Activated CD8-positive, alpha-beta memory T cell treated with anti-CD3 and anti-CD28 coated beads, Interleukin-2, amount 50 U/mL, for 4 hours (primary cell): ENCODE results near the gene NOLC1.

Source experiments
- DNase-seq: peaks from one replicate; pipeline ENCODE4 v3.0.0-alpha.2; 2020

Gene NOLC1

GRCh38 chr10:102122450-102122849, 29.7 kb upstream of the NOLC1 start:
- no peak for DNase-seq

DNA sequence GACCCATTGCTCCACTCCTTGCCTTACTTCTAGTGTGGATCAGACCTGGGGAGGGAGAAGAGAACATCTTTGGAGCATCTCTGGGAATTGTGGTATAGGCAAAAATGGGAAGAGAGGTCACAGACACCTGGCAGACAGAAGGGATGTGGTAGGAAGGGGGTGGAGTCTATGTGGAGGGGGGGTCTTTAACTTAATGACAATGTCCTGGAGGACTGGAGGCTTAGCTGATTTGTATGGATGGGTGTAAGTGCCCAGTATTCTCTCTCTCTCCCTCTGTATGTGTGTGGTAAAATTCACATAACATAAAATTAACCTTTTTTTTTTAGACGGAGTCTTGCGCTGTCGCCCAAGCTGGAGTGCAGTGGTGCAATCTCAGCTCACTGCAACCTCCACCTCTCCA, 29.0 kb upstream of the NOLC1 start:
- no peak for DNase-seq

GRCh38 chr10:102131286-102132170, 20.7 kb upstream of the NOLC1 start:
- DNase-seq: no peak

DNA sequence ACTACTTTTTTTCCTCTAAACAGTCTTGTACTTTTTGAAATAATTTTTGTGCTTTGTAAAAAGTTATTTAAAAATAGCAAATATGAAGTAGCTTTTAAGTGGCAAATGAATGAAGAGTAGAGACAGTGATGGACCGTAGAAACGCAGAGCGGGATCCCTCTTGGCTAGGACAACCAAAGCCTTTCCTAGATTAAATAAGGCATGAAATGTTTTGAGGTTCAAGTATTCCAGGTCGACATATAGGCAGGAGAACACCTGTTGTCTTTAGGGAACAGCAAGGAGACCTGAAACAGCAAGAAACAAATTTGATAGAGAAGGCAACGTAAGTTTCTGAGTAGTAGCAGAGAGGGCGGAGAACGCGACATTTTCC, 20.0 kb upstream of the NOLC1 start:
- no peak for DNase-seq

DNA sequence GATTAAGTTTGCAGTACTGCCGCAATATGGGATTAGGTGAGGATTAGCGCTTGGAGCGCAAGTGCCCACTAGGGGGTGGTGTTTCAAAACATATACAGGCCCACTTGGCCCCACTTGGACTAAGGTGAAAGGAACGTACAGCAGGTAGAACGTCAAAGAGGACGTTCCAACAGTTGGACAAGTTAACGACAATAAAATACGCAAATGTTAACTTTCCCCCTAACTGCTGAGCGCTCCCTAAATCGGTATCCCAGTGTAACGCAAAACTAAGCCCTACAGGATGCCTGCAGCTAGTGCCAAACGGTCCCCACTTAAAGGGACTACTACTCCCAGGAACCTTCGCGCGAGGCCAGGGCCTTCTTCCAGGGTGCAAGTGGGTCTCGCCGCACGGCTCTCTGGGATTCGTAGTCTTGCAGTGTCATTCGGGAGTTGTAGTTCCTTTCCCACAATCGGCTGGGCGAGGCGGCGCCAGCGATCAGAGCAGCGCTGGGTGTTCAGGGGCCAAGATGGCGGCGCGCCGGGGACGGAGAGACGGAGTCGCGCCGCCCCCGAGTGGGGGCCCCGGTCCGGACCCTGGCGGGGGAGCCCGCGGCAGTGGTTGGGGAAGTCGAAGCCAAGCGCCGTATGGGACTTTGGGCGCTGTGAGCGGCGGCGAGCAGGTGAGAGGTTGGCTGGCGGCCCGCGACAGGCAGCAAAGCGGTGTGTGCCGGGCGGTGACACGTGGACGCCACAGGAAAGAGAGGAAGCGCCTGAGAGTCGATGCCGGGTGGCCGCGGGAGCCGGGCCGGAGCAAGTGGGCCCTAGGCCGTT, 19.4 kb upstream of the NOLC1 start, which contains the start of gene PPRC1:
TSS of gene PPRC1 (plus strand) at position 478 of the 810 bp plus-strand sequence. CDS start at position 507, 29 bp downstream.
- DNase-seq: peak; percentile 95

- DNase-seq: peak; percentile 73
Measured at GRCh38 chr10:102133373-102134195, 18.6 kb upstream of the NOLC1 start.

- no peak for DNase-seq
Measured at GRCh38 chr10:102134416-102134815, 17.8 kb upstream of the NOLC1 start.

DNA sequence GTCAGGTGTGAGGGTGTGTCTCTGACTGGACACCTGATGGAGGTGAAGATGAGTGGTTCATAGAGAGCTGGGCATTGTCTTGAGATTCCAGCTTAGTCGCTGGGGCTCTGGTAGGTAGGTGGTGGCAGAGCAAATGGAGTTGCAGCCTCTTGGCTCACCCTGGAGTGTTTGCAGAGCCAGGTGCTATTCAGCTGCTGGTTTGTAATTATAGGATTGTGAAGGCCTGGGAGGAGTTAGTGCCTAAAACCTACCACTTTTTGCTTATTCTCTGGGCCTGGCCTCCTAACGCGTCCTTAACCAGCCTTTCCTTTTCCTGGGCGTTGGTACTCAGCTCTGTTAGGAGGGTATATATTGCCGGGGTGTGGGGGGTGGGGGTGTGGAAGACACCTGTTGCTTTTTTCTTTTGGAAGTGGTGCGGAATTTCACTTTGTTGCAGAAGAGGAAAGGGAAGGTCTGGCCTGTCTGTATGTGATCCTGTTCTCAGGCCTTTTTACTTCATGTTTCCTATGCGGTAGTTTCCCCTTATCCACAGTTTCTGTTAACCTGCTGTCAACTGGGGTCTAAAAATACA, 16.1 kb upstream of the NOLC1 start:
- DNase-seq: no peak

DNA sequence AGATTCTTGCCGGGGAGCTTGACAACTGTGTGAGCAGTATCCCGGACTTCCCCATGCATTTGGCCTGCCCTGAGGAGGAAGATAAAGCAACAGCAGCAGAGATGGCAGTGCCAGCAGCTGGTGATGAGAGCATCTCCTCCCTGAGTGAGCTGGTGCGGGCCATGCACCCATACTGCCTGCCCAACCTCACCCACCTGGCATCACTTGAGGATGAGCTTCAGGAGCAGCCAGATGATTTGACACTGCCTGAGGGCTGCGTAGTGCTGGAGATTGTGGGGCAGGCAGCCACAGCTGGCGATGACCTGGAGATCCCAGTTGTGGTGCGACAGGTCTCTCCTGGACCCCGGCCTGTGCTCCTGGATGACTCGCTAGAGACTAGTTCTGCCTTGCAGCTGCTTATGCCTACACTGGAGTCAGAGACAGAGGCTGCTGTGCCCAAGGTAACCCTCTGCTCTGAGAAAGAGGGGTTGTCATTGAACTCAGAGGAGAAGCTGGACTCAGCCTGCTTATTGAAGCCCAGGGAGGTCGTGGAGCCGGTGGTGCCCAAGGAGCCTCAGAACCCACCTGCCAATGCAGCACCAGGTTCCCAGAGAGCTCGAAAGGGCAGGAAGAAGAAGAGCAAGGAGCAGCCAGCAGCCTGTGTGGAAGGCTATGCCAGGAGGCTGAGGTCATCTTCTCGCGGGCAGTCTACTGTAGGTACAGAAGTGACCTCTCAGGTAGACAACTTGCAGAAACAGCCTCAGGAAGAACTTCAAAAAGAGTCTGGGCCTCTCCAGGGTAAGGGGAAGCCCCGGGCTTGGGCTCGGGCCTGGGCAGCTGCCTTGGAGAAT, 12.7 kb upstream of the NOLC1 start:
- no peak for DNase-seq

DNA sequence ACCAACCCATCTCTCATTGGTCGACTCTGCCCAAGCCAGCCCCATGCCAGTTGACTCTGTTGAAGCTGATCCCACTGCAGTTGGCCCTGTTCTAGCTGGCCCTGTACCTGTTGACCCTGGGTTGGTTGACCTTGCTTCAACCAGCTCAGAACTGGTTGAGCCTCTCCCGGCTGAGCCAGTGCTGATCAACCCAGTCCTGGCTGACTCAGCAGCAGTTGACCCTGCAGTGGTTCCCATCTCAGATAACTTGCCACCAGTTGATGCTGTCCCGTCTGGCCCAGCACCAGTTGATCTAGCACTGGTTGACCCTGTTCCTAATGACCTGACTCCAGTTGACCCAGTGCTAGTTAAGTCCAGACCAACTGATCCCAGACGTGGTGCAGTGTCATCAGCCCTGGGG, 12.0 kb upstream of the NOLC1 start:
- no peak for DNase-seq

GRCh38 chr10:102140913-102141540, 11.2 kb upstream of the NOLC1 start:
- no peak for DNase-seq

DNA sequence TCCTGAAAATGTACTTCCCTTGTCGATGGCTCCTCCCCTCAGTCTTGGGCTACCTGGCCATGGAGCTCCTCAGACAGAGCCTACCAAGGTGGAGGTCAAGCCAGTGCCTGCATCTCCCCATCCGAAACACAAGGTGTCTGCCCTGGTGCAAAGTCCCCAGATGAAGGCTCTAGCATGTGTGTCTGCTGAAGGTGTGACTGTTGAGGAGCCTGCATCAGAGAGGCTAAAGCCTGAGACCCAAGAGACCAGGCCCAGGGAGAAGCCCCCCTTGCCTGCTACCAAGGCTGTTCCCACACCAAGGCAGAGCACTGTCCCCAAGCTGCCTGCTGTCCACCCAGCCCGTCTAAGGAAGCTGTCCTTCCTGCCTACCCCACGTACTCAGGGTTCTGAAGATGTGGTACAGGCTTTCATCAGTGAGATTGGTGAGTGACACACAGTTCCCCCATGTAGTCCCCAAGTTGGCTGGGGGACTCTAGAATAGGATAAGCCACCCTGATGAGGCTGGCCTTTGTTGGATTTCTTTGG, 10.5 kb upstream of the NOLC1 start:
- DNase-seq: no peak

GRCh38 chr10:102146971-102147428, 5.2 kb upstream of the NOLC1 start:
- DNase-seq: no peak

DNA sequence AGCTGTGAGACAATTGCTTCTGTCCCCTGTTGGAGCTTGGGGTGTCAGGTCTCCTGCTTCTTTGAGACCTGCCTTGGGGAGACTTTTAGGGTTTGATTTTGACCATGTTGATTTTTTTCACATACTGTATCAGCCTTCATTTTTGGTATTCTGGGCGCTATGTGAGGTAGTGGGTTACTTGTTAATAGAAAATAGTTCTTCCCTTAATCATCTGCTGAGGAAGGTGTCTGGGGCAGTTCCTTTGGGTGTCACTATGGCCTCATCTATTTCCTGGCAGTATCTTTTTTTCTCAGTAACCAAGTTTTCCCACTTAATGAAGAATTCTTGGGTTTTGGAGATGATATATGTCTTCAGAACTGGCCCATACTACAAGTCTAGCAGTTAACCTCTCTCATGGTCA, 4.6 kb upstream of the NOLC1 start:
- DNase-seq: no peak

DNA sequence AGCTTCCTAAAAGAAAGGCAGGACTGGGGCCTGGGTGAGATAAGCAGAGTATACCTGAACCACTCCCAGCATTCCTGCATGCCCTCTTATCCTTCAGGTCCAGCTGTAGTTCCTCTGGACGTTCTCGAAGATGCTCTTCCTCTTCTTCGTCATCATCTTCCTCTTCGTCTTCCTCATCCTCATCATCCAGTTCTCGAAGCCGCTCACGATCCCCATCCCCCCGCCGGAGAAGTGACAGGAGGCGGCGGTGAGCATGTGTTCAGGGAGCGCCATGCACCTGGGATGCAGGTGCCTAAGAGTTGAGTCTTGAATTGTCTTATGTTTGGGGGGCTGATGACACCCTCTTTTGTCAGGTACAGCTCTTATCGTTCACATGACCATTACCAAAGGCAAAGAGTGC, 3.9 kb upstream of the NOLC1 start:
- no peak for DNase-seq

GRCh38 chr10:102150970-102151773, 1.0 kb upstream of the NOLC1 start:
- DNase-seq: no peak

GRCh38 chr10:102152545-102152890, 329 bp downstream of the NOLC1 start:
- DNase-seq: peak; percentile 61

GRCh38 chr10:102153093-102153620, 968 bp downstream of the NOLC1 start:
- DNase-seq: no peak

DNA sequence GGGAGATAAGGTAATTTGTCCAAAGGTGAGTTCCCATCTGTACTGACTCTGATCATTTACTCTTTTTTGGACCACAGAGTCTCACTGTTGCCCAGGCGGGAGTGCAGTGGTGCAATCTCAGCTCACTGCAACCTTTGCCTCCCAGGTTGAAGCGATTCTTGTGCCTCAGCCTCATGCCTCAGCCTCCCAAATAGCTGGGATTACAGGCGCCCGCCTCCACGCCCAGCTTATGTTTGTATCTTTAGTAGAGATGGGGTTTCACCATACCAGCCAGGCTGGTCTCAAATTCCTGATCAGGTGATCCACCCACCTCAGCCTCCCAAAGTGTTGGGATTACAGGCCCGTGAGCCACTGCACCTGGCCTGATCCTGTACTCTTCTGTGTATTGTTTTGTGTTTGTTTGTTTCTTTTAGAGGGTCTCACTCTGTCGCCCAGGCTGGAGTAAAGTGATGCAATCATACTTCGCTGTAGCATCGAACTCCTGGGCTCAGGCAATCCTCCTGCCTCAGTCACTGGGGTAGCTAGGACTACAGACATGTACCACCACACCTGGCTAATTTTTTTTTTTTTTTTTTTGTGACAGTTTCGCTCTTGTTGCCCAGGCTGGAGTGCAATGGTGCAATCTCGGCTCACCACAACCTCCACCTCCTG, 2.4 kb downstream of the NOLC1 start:
- no peak for DNase-seq
